HL-60 (cell line): ENCODE measurements around the gene PTPRG.

Source experiments
- DNase-seq, 2 experiments: peaks; one replicate each; pipeline ENCODE4 v3.0.0-alpha.2; 2010 to 2020; ENCODE audit warnings: low read depth in 1 of 2, low spot score in 1 of 2
- H3K27ac ChIP-seq: fragments of 250-450 bp; sonication (Bioruptor Pico); replicated peaks from 2 replicates; pipeline ENCODE4 v1.5.1; 2020; ENCODE audit warnings: mild to moderate bottlenecking, moderate library complexity
- H3K27me3 ChIP-seq: fragments of 250-450 bp; sonication (Bioruptor Pico); 2 replicates; pipeline ENCODE4 v1.5.1; 2021; ENCODE audit warnings: mild to moderate bottlenecking, moderate library complexity; ENCODE audit not compliant: insufficient read depth, poor library complexity, severe bottlenecking
- H3K4me3 ChIP-seq: replicated peaks from 2 replicates; pipeline ENCODE4 v1.5.1; 2011; ENCODE audit warnings: mild to moderate bottlenecking, control low read depth, low read length; ENCODE audit not compliant: insufficient read depth
- CTCF ChIP-seq: IDR thresholded peaks from one replicate; pipeline ENCODE4 v1.5.1; 2011; ENCODE audit warnings: low read length, control low read depth, inconsistent platforms; ENCODE audit not compliant: insufficient read depth
- GABPA ChIP-seq: IDR thresholded peaks from 2 replicates; pipeline ENCODE4 v1.6.1; 2012; ENCODE audit warnings: low read depth
- POLR2AphosphoS5 ChIP-seq: IDR thresholded peaks from 2 replicates; pipeline ENCODE4 v1.6.1; 2012; ENCODE audit warnings: low read depth
- REST ChIP-seq: IDR thresholded peaks from 2 replicates; pipeline ENCODE4 v1.6.1; 2012; ENCODE audit warnings: low read depth; ENCODE audit not compliant: insufficient replicate concordance
- SPI1 ChIP-seq: IDR thresholded peaks from 2 replicates; pipeline ENCODE4 v1.6.1; 2012; ENCODE audit warnings: low read depth, mild to moderate bottlenecking, borderline replicate concordance

Gene PTPRG

GRCh38 chr3:62022312-62022711 lies 460.9 kb downstream of the PTPRG start:
- H3K27me3 ChIP-seq: no peaks in the 10 kb centered on the region
- no peak for DNase-seq
- H3K27ac ChIP-seq: no peak overlapping the region
- H3K4me3 ChIP-seq: no peak overlapping the region
- TF ChIP-seq GABPA (no peak), REST (no peak), SPI1 (no peak), POLR2AphosphoS5 (no peak), CTCF (no peak)

- DNase-seq: no peak
- Histone ChIP-seq H3K4me3 (no peak overlapping the region), H3K27ac (no peak overlapping the region), H3K27me3 (no peaks in the 10 kb centered on the region)
- no peak for TF ChIP-seq REST
- no peak for TF ChIP-seq POLR2AphosphoS5
- TF ChIP-seq CTCF: no peak
- TF ChIP-seq SPI1: no peak
- TF ChIP-seq GABPA: no peak
Observed at GRCh38 chr3:62024882-62025281, 463.5 kb downstream of the PTPRG start.

GRCh38 chr3:62025913-62026312 lies 464.5 kb downstream of the PTPRG start:
- Histone ChIP-seq H3K27ac (no peak overlapping the region), H3K27me3 (peaks cover 2% of the 10 kb centered on the region), H3K4me3 (no peak overlapping the region)
- DNase-seq: no peak
- TF ChIP-seq CTCF (no peak), REST (no peak), SPI1 (no peak), GABPA (no peak), POLR2AphosphoS5 (no peak)
